Activated T-cell treated with anti-CD3 and anti-CD28 coated beads, Interleukin-2, amount 50 U/mL, for 4 hours (primary cell): Measurements from ENCODE around the gene MIPEP. TPM values are rescaled to one million over a fixed set of nuclear protein-coding genes. Genes with fewer than 3 reads are reported as not detected.
A peak's percentile ranks its signal among the peaks of the same experiment; 100 is the strongest.

Experiments
- ATAC-seq, 2 donors: fragments of 200-7000 bp; cut with Tn5 transposase; one replicate each; pipeline ENCODE4 v1.10.0; 2021
- DNase-seq: peaks from one replicate; pipeline ENCODE4 v3.0.0-alpha.2; 2020
- H3K27me3 Mint-ChIP-seq: one replicate; pipeline ENCODE4 v1.8.0; 2021; ENCODE audit warnings: low read depth, mixed read lengths
- H3K36me3 Mint-ChIP-seq: one replicate; pipeline ENCODE4 v1.8.0; 2022; ENCODE audit warnings: mixed read lengths; ENCODE audit not compliant: insufficient read depth
- H3K4me1 Mint-ChIP-seq: one replicate; pipeline ENCODE4 v1.8.0; 2021; ENCODE audit warnings: low read depth, mixed read lengths
- H3K4me3 Mint-ChIP-seq: one replicate; pipeline ENCODE4 v1.8.0; 2021; ENCODE audit warnings: mild to moderate bottlenecking, moderate library complexity, mixed read lengths
- H3K9me3 Mint-ChIP-seq: one replicate; pipeline ENCODE4 v1.8.0; 2021; ENCODE audit warnings: mixed read lengths
- total RNA-seq, 3 donors: library from RNA; stranded (reverse); gene quantifications; one replicate each; pipeline ENCODE4 v1.2.1, GENCODE V29; 2021

MIPEP gene
- 10 to 100 TPM; 15.1 to 20.1 (median 17.4) TPM for total RNA-seq

- H3K9me3 Mint-ChIP-seq = no peaks in the 10 kb centered on the region
- peak within 1 kb of the TSS; percentile 86 for H3K4me3 Mint-ChIP-seq
- peaks cover 4% of the 10 kb centered on the region for H3K36me3 Mint-ChIP-seq
- H3K27me3 Mint-ChIP-seq = no peaks in the 10 kb centered on the region
- ATAC-seq = peak; percentile 93 to 94
- peaks cover 23% of the 10 kb centered on the region for H3K4me1 Mint-ChIP-seq
- peak; percentile 90 for DNase-seq
Observed at GRCh38 chr13:23888658-23889614, at the start of gene MIPEP. Gene MIPEP (minus strand): TSS chr13:23889400. CDS start chr13:23889320, 80 bp downstream.

- no peak for ATAC-seq
- no peak overlapping the region for H3K4me3 Mint-ChIP-seq
- peaks cover 6% of the 10 kb centered on the region for H3K9me3 Mint-ChIP-seq
- no peak for DNase-seq
- H3K4me1 Mint-ChIP-seq = no peaks in the 10 kb centered on the region
- H3K36me3 Mint-ChIP-seq = no peaks in the 10 kb centered on the region
- H3K27me3 Mint-ChIP-seq = peaks cover 39% of the 10 kb centered on the region
Observed at GRCh38 chr13:23934520-23934919, 45.3 kb upstream of the MIPEP start.

GRCh38 chr13:23928985-23929384 lies 39.8 kb upstream of the MIPEP start:
- Mint-ChIP-seq H3K9me3 (no peaks in the 10 kb centered on the region), H3K36me3 (no peaks in the 10 kb centered on the region), H3K27me3 (peaks cover 12% of the 10 kb centered on the region), H3K4me3 (no peak overlapping the region), H3K4me1 (no peaks in the 10 kb centered on the region)
- ATAC-seq (peak; percentile 40 to 43), DNase-seq (no peak)

GRCh38 chr13:23923031-23923430 lies 33.8 kb upstream of the MIPEP start:
- DNase-seq = no peak
- Mint-ChIP-seq H3K4me1 (no peaks in the 10 kb centered on the region), H3K27me3 (peaks cover 37% of the 10 kb centered on the region), H3K9me3 (no peaks in the 10 kb centered on the region), H3K36me3 (no peaks in the 10 kb centered on the region), H3K4me3 (no peak overlapping the region)
- ATAC-seq = no peak

GRCh38 chr13:23922005-23922932 lies 33.1 kb upstream of the MIPEP start:
- no peaks in the 10 kb centered on the region for H3K36me3 Mint-ChIP-seq
- H3K9me3 Mint-ChIP-seq = no peaks in the 10 kb centered on the region
- DNase-seq = no peak
- peaks cover 43% of the 10 kb centered on the region for H3K27me3 Mint-ChIP-seq
- H3K4me3 Mint-ChIP-seq = no peak overlapping the region
- no peaks in the 10 kb centered on the region for H3K4me1 Mint-ChIP-seq
- ATAC-seq = no peak

GRCh38 chr13:23921451-23921888 lies 32.3 kb upstream of the MIPEP start:
- Mint-ChIP-seq H3K36me3 (no peaks in the 10 kb centered on the region), H3K4me1 (no peaks in the 10 kb centered on the region), H3K9me3 (no peaks in the 10 kb centered on the region), H3K27me3 (peaks cover 49% of the 10 kb centered on the region), H3K4me3 (no peak overlapping the region)
- DNase-seq (no peak), ATAC-seq (peak; percentile 34 to 46)

- ATAC-seq (no peak), DNase-seq (no peak)
- Mint-ChIP-seq H3K27me3 (peaks cover 58% of the 10 kb centered on the region), H3K4me1 (no peaks in the 10 kb centered on the region), H3K4me3 (no peak overlapping the region), H3K36me3 (no peaks in the 10 kb centered on the region), H3K9me3 (no peaks in the 10 kb centered on the region)
Observed at GRCh38 chr13:23919006-23919405, 29.8 kb upstream of the MIPEP start.

GRCh38 chr13:23918208-23918607 lies 29.0 kb upstream of the MIPEP start:
- no peak overlapping the region for H3K4me3 Mint-ChIP-seq
- H3K27me3 Mint-ChIP-seq = peaks cover 56% of the 10 kb centered on the region
- DNase-seq (no peak), ATAC-seq (no peak)
- H3K4me1 Mint-ChIP-seq = no peaks in the 10 kb centered on the region
- no peaks in the 10 kb centered on the region for H3K9me3 Mint-ChIP-seq
- no peaks in the 10 kb centered on the region for H3K36me3 Mint-ChIP-seq

GRCh38 chr13:23915308-23915707 lies 26.1 kb upstream of the MIPEP start:
- no peak for DNase-seq
- H3K4me1 Mint-ChIP-seq = no peaks in the 10 kb centered on the region
- H3K36me3 Mint-ChIP-seq = no peaks in the 10 kb centered on the region
- ATAC-seq = no peak
- H3K9me3 Mint-ChIP-seq = no peaks in the 10 kb centered on the region
- H3K27me3 Mint-ChIP-seq = peaks cover 48% of the 10 kb centered on the region
- H3K4me3 Mint-ChIP-seq = no peak overlapping the region

GRCh38 chr13:23912469-23912868 lies 23.3 kb upstream of the MIPEP start:
- Mint-ChIP-seq H3K36me3 (no peaks in the 10 kb centered on the region), H3K4me1 (no peaks in the 10 kb centered on the region), H3K4me3 (no peak overlapping the region), H3K9me3 (no peaks in the 10 kb centered on the region), H3K27me3 (peaks cover 36% of the 10 kb centered on the region)
- DNase-seq (no peak), ATAC-seq (no peak)

GRCh38 chr13:23909606-23910005 lies 20.4 kb upstream of the MIPEP start:
- Mint-ChIP-seq H3K4me3 (no peak overlapping the region), H3K27me3 (peaks cover 22% of the 10 kb centered on the region), H3K9me3 (no peaks in the 10 kb centered on the region), H3K4me1 (no peaks in the 10 kb centered on the region), H3K36me3 (no peaks in the 10 kb centered on the region)
- DNase-seq (no peak), ATAC-seq (no peak)

GRCh38 chr13:23905766-23906165 lies 16.6 kb upstream of the MIPEP start:
- no peaks in the 10 kb centered on the region for H3K36me3 Mint-ChIP-seq
- no peak for ATAC-seq
- no peak for DNase-seq
- no peak overlapping the region for H3K4me3 Mint-ChIP-seq
- H3K27me3 Mint-ChIP-seq = peaks cover 38% of the 10 kb centered on the region
- H3K4me1 Mint-ChIP-seq = peaks cover 2% of the 10 kb centered on the region
- H3K9me3 Mint-ChIP-seq = no peaks in the 10 kb centered on the region

GRCh38 chr13:23903906-23904280 lies 14.7 kb upstream of the MIPEP start:
- ATAC-seq (peak in 1 of 2 donors; percentile 22), DNase-seq (no peak)
- peaks cover 30% of the 10 kb centered on the region for H3K27me3 Mint-ChIP-seq
- H3K4me1 Mint-ChIP-seq = peaks cover 2% of the 10 kb centered on the region
- H3K9me3 Mint-ChIP-seq = no peaks in the 10 kb centered on the region
- H3K36me3 Mint-ChIP-seq = no peaks in the 10 kb centered on the region
- H3K4me3 Mint-ChIP-seq = no peak overlapping the region
